ENCODE data around the gene ZBTB16.

Gene ZBTB16

DNA sequence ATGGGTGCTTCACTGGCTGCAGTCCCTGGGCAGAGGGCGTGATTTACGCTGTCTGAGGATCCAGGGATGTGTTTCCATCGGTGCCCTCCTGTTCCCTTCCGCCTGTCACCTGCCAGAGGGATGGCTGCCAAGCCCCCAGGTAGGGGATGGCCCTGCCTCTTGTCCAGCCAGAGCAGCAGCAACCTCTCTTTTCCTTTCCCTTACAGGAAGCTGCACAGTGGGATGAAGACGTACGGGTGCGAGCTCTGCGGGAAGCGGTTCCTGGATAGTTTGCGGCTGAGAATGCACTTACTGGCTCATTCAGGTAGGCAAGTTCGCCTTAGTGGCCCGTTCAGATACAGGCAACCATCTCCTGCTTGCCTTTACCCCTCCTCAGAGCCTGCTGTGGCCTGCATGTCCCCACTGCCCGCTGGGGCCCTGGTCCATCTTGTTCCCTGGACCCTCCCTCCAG, 96.6 kb downstream of the ZBTB16 start:
- DNase-seq: no peak

DNA sequence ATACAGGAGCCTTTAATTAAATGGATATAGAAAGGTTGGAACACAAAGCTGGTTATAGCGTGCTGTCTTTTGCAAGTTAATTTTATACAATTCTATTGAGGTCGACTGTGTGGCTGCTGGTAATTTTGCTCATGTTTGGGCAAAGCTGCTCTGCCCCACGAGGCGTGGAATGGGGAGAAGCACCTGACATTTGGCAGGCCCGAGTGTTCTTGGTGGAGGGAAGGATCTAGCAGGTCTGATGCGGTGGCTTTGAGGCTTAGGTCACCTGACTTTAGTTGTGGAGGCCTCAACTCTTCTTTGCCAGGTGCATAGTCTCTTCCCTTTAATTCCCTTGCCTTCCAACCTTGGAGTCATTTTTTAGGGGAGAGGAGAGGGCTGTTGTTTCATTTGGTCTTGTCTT, 97.3 kb downstream of the ZBTB16 start:
- no peak for DNase-seq

DNA sequence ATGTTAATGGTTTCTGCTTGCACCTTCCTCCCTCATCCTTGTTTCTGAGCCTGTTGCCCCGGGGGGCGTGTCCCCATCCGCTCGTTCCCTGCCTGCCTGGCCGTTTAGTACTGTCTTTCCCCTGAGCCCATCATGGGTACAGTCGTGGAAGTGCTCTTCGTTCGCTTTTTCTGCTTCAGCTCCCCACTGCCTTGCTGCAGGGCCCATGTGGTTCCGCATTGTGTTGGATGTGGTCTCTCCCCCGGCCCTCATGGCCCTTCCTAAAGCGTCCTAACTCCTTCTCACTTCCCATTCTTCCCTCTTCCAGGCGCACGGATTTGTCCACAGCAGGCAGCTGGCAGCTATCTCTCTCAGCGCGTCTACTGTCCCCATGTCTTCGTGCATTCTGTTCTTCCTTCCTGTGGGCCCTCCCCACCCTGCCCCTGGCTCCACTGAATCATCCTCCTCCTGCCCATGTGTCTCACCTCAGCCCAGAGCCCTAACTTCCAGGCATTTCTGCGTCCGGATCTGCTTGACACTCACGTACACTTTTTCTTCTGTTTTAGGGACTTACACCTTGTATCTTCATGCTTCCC, 98.1 kb downstream of the ZBTB16 start:
- DNase-seq: no peak

DNA sequence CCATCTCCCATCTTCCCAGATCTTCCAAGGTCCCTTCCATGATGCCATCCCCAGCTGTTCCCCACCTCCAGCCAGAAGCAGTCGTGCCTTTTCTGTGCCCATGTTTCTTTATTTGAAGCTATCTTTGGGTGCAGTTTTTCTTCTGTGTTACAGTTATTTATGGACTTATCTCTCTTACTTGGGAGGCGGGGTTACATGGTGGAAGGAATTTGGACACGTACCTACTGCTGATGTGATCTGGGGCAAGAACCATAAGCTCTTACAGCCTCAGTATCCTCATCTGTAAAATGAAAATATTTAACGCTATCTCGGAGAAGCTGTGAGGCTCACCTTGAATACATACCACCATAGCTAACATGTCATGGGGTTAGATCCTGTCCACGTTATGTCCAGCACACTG, 98.9 kb downstream of the ZBTB16 start:
- DNase-seq: no peak

DNA sequence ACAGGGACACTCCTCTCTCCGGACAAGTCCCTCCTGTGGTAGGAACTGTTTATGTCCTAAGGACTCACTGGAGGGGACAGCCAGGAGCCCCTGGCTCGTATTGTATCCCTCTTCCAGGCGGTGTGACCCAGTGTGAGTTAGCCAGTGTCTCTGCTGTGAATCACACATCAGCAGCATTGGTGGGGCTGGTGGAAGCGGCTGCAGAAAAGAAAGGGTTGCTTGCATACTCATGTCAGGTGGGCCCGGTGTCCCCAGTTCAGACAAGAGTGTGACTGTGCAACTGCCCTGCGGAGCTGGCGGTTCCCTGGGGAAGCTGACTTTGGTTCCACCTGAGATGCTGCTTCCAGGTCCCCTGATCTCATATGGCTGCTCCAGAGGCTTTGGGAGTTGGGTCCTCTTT, 99.4 kb downstream of the ZBTB16 start:
- no peak for DNase-seq

DNA sequence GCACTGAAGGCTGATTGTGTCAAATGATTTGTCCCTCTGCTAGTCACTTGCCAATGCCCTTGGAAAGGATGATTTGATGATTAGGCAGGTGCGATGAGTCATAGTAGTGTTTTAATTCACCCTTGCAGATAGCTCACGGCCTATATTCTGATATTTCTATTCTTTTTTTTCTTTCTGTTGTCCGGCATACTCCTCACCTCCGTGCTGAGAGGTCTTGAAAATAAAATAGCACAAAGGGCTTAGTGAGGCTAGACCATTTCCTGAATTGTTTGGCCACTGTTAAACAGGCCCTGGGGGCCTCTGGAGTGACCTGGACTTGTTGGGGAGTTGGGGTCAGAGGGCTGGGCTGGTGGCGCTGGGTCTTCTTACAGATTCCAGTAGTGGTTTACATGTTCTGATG, 99.8 kb downstream of the ZBTB16 start:
- DNase-seq: no peak

DNA sequence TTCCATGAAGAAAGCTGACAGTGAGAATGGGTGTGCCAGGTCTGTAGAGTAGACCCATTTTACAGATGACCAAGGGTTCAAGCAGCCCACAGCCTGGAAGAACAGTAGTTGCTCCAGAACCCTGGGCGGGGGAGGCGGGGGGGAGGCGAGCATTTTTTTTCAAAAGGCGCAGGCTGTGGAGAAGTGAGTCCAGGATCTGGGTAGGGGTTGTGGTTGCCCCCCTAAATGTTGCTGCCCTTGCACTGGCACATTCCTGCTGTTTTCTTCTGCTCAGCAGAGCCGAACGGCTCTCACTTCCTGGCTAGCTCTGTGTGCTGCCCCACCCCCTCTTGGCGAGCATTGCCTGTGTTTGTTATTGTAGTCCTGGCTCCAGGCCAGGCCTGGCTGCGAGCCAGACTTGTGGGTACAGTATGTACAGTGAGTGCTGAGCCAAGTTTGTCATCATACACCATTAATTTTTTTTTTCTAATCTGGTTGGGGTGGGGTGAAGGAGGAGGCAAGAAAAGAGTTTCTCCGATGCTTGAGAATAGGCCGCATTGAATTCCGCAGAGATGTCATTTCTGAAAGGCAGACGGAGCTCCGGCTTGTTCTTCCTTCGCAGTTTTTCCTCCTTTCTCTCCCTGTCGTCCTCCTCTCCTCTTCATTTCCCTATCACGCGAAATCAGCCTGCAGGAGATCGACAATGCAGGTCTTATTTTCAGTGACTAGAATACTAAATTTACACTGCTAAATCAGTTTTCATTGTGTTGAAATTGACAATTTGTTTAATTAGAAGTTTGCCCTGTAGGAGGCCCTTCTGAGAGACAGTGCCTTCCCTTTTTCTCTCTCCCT, 100.5 kb downstream of the ZBTB16 start:
- peak; percentile 86 for DNase-seq

DNA sequence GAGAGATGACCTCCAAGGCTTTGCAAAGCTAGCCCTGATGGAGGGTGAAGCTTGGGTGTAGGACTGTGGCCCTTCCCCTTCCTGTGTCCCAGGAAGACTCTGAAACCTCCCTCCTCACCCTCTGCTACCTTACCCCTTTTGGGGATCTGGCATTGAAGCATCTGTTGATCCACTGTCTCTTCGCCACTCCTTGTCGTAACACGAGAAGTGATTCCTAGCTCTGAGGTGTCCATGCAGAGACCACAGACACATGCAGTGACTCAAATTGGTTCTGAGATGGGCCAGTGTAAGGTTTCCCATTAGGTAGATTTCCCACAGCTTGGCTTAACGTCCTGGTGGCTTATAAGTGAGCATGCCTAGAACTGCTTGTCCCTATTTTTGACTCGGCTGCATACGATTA, 101.4 kb downstream of the ZBTB16 start:
- DNase-seq: no peak

DNA sequence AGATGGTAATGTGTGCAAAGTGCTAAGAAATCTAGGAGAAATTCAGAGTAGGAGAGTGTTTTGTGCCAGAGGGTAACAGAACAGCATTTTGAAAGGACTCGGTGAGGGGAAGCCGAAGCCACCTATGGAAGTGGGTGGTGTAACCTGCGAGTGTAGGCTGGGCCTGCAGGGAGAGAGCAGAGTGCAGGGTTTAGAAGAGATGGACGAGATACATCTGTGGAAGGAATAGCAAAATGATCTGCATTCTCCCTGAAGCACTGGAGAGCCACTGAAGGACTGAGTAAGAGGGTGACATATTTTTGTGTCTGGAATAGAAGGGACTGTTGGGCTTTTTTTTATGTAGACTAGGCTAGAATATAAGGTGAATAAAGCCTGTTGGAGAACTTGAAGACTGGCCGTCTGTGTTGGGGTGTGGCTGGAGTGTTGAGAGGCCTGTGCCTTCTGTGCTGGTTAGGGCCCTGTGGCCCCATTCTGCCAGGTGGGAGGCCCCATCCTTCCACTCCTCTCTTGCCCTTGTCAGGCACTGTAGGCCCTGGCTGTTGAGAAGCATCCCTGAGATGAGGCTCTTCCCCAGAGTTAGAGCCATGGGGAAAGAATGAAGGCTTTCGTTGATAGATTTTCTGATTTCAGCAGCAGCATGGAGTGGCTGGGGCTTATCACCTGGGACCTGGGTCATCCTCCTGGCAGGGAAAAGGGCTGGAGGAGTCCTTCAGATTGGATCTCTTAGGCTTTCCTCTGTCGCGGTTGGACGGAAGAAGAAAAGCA, 102.2 kb downstream of the ZBTB16 start:
- no peak for DNase-seq

DNA sequence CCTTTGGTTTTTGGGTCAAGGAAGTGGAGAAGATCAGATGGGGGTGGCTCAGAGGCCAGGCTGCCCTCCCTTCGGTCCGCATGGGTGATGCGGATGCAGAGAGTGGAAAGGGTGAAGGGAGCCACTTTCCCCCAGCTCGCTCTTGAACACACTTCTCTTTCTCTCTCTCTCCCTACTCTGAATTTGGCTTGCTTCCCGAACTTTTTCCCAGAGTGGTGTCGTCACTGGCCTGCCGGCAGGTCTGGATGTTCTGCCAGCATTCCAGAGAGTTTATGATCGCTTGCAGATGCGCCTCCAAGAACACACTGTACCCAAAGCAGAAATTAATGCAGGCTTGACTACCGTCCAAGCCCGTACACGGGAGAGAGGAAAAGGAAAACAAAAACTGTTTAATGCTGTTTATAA, 103.2 kb downstream of the ZBTB16 start:
- DNase-seq: no peak

DNA sequence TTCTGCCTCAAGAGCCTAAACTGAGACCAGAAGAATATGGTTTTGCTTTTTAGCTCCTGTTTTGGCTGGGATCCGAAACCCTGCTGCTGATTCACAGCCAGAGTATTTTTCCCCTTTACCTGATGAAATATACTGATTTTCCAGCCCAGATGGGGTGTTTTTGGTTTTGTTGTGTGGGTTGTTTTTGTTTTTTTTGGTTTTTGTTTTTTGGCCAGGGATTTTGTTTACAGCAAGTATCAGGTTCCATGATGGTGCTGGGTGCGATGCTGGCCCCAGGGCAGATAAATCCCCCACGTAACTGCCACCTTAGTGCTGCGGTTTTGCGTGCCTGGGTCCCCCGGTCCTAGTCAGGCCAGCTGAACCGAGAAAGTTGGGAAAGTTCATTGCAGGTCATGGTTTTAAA, 103.7 kb downstream of the ZBTB16 start:
- DNase-seq: no peak

DNA sequence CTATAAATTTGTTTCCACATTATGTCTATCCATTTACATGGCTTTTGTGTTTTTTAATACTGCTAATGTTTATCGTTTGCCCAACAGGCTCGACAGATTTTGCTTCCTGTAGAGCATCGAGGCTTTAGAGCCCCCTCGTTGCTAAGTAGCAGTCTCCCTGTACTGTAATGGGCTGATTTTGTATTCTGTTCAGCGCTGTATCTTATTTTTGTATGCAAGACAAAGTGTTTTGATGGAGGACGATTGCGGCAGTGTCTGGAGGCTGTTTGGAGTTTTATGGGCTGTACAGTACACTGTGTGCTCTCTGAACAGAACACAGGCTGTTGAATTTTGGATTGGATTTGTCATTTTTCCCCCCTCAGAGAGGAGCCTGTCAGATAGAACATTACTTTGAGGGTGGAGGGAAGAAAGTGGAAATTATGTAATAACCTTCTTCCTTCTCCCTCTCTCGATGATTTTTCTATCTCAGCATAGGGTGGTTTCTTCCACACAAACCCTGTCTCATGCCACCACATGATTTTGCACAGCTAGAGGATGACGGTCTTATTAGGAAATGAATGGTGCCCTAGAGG, 104.4 kb downstream of the ZBTB16 start:
- DNase-seq: no peak

DNA sequence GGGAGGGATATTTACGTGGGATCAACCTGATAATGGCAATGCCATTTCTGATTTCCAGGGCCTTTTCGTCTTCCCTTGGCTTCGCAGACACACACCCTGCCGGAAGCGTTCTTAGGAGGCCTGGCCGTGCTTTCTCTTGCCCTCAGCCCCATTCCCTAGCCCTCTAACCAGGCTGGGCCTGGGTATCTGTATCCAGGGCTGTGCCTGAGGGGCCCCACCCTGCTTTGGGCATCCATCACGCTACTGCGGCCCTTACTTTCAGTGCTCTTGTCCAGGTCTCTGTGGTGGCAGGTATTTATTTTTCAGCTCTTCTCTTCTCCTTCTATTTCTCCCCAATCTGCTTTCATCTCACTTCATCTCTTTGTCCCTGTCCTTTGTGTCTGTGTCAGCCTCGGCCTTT, 105.0 kb downstream of the ZBTB16 start:
- no peak for DNase-seq

DNA sequence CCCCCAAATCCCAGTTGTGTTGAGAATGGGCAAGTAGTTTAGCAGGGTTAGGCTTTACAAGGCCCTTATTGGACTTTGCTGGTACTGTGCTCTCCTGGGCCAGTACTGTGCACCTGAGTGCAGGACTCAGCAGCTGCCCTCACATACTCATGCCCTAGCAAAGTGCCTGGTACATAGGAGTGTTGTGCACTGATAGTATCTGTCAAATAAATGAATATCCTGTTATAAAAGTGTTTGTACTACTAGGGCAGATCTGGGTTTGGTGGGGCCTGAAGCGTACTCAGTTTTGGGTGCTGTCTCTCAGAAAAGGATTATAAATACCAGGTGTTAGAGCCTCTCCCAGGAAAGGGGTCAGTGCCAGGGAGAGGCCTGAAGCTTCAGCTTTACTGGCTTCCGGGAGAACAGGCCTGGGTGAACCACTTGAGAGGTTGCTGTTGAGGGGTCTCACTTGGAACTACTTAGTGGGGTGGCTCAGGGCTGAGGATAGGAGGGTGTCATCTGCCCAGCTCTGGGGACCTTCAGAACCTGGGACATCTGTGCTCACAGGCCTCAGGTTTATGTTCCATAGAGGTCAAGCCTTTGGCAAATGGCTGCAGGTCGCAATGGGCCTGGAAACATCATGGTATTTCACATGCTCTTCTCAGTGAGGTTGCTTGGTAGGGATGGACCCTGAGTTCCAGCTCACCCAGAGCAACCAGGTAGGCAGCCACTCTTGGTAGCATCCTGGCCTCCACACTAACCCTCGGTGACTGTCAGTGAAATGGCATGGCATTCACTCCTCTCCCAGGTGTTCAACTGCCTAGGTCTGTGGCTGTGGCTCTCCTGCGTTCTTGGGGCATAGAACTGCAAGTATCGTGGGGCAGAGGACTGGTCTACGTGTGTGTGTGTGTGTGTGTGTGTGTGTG, 106.1 kb downstream of the ZBTB16 start:
- DNase-seq: no peak

DNA sequence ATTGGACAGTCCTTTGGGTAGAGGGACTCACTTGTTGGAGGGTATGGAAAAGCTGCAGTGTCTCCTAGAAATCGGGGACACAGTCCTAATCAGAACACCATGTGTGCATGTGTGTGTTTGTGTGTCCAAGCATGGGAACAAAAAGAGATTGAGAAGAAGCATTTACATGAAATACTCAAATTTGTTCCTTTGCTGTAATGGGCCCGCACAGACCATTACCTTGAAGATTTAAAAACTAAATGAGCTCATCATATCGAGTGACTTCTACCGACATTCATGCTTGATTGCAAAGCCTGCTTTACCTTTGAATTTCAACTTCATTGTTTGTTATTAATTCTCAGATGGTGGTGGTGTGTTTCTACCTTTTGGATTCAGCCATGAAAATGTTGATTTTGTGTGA, 106.9 kb downstream of the ZBTB16 start:
- DNase-seq: no peak

DNA sequence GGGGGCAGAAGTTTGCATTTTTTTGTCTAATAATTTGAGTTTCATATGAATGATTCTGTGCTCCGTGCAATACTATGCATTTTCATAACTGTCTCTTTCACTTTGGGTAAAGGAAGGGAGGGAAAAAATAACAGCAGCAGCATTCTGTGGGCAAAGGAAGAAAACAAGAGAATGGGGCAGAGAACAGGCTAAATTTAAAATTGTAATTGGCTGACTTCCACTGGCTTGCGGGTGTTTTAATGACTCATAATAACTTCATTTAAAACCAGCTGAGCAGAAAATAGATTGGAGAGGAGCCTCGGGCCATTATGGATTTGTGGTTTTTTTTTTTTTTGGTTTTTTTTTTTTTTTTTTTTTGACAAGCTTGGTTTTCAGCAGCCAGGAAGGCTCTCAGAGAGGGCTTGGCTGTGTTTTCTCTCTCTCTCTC, 107.4 kb downstream of the ZBTB16 start:
- DNase-seq: peak; percentile 77

DNA sequence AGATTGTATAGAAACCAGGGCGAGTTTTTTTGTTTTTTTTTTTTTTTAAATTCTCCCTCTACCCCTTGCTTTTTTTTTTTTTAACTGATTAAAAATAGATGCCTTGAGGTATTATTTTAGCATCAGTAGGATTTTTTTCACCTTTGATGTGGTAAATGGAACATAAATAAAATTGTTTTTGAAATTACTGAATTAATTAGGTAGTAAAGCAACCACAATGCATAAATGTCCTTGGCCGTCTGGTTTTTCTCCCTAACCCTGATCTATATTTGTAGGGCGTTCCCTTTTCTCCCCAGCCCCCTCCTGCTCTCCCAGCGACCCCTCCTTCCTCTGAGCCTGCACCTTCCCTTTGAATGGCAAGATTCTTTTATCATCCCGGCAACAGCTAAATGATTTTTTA, 107.8 kb downstream of the ZBTB16 start:
- DNase-seq: no peak

DNA sequence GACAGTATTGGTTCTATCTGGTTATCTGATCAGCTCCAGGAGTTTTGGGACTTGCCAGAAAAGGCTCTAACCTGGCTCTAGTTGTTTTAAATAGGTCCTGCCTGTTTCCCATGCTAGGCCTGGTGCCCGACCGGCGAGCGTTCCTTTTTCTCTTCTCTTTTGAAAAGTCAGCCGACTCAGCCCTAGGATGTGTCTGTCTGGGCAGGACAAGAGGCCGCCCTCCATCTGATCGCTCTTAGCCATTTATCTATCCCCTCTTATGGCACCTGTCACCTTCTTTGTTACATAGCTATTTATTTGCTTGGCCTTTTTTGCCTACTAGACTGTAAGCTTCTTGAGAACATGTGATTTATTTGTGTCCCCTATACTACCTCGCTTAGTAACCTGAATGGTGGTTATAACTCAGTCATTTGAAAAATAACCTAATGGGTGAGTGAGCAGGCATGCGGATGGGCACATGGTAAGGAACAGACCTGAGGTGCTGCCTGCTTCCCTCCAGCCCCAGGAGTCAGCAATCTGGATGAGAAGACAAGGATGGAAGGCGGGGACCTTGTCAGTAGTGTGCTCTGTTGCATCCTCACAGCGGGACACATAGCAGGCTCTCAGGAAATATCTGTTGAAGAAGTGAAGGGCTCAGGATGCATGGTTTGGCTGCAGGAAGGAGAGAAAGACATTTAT, 108.4 kb downstream of the ZBTB16 start:
- no peak for DNase-seq

DNA sequence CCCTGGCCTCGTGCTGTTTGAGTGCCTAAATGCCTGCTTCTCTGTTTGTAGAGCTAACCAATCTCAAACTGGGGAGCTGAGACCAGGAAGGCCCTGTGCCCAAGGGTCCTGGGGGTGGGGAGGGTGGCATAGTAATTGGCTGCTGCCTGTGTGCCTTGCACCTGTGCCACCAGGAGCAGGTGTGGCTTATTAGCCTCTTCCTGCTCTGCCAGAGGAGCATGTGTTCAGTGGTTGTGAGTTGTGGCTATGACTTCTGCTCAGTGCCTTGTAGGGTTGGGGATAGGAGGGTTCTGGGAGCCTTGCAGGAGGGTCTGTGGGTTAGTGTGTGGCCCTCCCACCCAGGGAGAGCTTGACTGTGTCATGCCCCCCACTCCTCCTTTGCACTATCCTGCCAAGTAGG, 109.2 kb downstream of the ZBTB16 start:
- DNase-seq: no peak

DNA sequence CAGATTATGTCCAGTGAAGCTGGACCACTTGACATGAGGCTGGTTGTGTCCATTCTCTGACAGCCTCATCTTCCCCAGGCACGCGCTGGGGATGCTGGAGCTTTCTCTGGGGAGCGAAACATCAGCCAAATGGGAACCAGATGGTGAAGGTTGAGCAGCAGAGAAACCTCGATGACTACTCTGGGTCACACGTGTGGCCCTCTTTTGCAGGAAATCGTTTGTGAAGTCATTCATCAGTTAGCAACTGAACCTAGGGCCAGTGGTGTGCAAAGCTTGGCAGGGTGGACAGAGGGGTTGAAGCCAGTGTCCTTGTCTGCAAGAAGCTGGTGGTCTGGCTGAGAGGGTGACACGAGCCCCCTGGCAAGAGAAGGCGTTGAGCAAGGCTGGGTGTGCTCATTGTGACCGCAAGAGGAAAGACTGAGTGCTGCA, 109.8 kb downstream of the ZBTB16 start:
- DNase-seq: no peak

DNA sequence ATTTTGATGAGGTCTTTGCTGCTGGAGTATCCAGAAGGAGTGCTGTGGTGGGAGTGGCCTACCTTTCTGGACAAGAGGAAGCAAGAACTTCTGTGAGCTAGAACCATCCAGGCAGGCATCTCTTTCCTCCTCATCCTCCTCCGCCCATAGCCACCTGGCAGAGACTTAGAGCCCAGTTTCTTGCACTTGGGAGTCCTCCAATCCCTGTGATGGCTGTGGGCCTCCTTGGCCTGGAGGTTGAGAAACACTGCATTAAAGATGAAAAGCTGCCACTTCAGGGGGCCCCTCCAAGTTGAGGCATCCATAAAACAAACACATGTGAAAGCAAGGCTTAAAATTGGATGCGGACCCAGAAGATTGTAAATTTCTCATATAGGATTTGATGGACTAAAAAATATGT, 110.3 kb downstream of the ZBTB16 start:
- DNase-seq: no peak

DNA sequence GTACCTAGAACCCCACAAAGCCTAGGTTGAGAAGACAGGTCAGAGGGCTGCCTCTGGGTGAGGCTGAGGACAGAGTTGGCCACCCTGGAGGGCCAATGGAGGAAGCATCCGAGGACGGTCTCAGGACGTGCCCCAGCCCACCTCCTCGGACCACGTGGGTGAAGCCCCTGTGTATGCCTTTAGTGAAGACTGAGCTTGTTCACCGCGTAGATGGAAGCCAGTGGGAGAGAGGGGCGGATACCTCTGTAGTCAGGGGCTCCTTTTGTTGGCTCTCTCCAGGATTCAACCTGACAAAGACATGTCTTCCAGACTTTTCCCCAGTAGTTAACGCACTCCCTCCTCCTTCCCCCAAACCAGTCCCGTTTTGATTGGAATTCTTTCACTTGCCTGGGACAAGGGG, 110.7 kb downstream of the ZBTB16 start:
- no peak for DNase-seq
